Calu3 (cell line): ENCODE results near the gene UNKL. TPM values are rescaled to one million over a fixed set of nuclear protein-coding genes. Genes with fewer than 3 reads are reported as not detected.
"Not testable (repeated sequence)": the region's sequence is repeated elsewhere in the genome, so short reads cannot be mapped to it uniquely, and the experiment has no call there.

Experiments used
- BruUV-seq: library from RNA; stranded (reverse); fragments of 400-500 nt; replicated peaks from 2 replicates; lab custom pipeline; 2021; lab: Mats Ljungman, UMichigan
- CTCF ChIA-PET: fragments of 300-600 bp; sonication (Branson Sonifier 250); formaldehyde crosslinking; loops from one replicate; lab custom pipeline; 2022; ENCODE audit warnings: antibody characterized with exemption; lab: Charles Lee
- DNase-seq: peaks from one replicate; pipeline ENCODE4 v3.0.0; 2022
- H3K27ac Mint-ChIP-seq: one replicate; pipeline ENCODE4 v1.8.0; 2022; ENCODE audit warnings: mixed read lengths; ENCODE audit not compliant: unreplicated experiment
- H3K27me3 Mint-ChIP-seq: one replicate; pipeline ENCODE4 v1.8.0; 2022; ENCODE audit warnings: mixed read lengths; ENCODE audit not compliant: unreplicated experiment
- H3K36me3 Mint-ChIP-seq: one replicate; pipeline ENCODE4 v1.8.0; 2022; ENCODE audit warnings: mild to moderate bottlenecking, moderate library complexity, mixed read lengths; ENCODE audit not compliant: insufficient read depth, unreplicated experiment
- H3K4me1 Mint-ChIP-seq: one replicate; pipeline ENCODE4 v1.8.0; 2022; ENCODE audit warnings: mild to moderate bottlenecking, low read depth, mixed read lengths; ENCODE audit not compliant: unreplicated experiment
- H3K4me3 Mint-ChIP-seq: one replicate; pipeline ENCODE4 v1.8.0; 2022; ENCODE audit warnings: mild to moderate bottlenecking, low read depth, moderate library complexity, mixed read lengths; ENCODE audit not compliant: unreplicated experiment
- H3K9me3 Mint-ChIP-seq: one replicate; pipeline ENCODE4 v1.8.0; 2022; ENCODE audit warnings: low read depth, mixed read lengths; ENCODE audit not compliant: unreplicated experiment
- CTCF ChIP-seq: fragments of 200-600 bp; IDR thresholded peaks from one replicate; pipeline ENCODE4 v1.8.0; 2022; ENCODE audit warnings: antibody characterized with exemption; ENCODE audit not compliant: unreplicated experiment
- intact Hi-C: fragments of 100-400 bp; cut with micrococcal nuclease; formaldehyde crosslinking; loops from one replicate; pipeline ENCODE4 v1.10.0; 2022; ENCODE audit not compliant: unreplicated experiment
- total RNA-seq: library from RNA; stranded (reverse); gene quantifications from 2 replicates; pipeline ENCODE4 v1.2.3, GENCODE V29; 2022

Gene UNKL
- total RNA-seq, 1 experiment from 2014 or later: 35.5 TPM

GRCh38 chr16:1441391-1441829, 26.9 kb upstream of the UNKL start:
- Mint-ChIP-seq H3K4me3 (no peak overlapping the region), H3K27me3 (no peaks in the 10 kb centered on the region), H3K36me3 (peaks cover 17% of the 10 kb centered on the region), H3K9me3 (no peaks in the 10 kb centered on the region), H3K4me1 (no peaks in the 10 kb centered on the region), H3K27ac (no peak overlapping the region)
- CTCF ChIA-PET: interaction anchor here (0.6 kb wide), 1 partner anchor 71 kb away, joined by 7 read pairs; no protein-coding TSS in a partner anchor
- no TSS peak for BruUV-seq
- intact Hi-C loops: no loop called here
- DNase-seq: no peak
- no peak for TF ChIP-seq CTCF

GRCh38 chr16:1439699-1440074, 25.2 kb upstream of the UNKL start:
- intact Hi-C loops, H3K36me3 Mint-ChIP-seq, BruUV-seq, DNase-seq, H3K4me1 Mint-ChIP-seq, H3K9me3 Mint-ChIP-seq, H3K27ac Mint-ChIP-seq, H3K4me3 Mint-ChIP-seq, CTCF ChIA-PET, H3K27me3 Mint-ChIP-seq: not testable (repeated sequence)

DNA sequence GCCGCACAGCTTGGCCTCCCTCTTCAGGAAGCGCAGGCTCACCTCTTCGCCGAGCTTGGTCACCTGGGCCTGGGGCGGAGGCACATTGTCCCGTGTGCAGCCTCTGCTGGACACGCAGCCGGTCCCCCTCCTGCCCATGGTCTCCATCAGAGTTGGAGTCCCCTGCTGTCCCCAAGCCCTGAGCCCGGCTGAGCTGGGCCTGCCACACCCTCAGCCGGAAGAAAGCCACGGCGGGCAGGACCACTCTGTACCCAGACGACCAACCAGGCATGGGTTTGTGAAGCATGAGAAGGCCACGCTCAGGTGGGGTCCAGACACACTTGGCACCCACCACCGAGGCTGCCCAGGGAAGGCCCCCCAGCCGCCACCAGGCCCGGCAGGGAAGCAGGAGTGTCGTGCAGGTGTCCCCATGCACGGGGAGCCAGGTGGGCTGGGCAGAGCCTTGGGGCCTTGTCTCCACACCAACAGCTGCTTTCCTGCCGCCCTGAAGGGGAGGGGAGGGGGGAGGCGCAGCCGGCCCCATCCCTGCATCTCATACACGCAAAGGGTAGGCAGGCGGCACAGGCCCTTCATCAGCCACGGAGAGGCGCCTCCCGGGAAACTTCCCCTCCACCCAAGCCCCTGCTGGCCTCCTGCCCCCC, 24.7 kb upstream of the UNKL start:
- no peak overlapping the region for H3K27ac Mint-ChIP-seq
- no peak for TF ChIP-seq CTCF
- CTCF ChIA-PET: no interaction called here
- no TSS peak for BruUV-seq
- no peaks in the 10 kb centered on the region for H3K4me1 Mint-ChIP-seq
- no peaks in the 10 kb centered on the region for H3K9me3 Mint-ChIP-seq
- intact Hi-C loops: no loop called here
- H3K4me3 Mint-ChIP-seq: no peak overlapping the region
- DNase-seq: no peak
- H3K27me3 Mint-ChIP-seq: no peaks in the 10 kb centered on the region
- peaks cover 5% of the 10 kb centered on the region for H3K36me3 Mint-ChIP-seq

- CTCF ChIA-PET: interaction anchor here (0.5 to 1.2 kb wide), 3 partner anchors 10 to 582 kb away, joined by 3 to 4 read pairs (median 3); partner anchors contain the start of gene UQCC4
These were observed 23.9 kb upstream of the UNKL start for GRCh38 chr16:1438229-1439057.

More at GRCh38 chr16:1438229-1439057, 23.9 kb upstream of the UNKL start:
- Mint-ChIP-seq H3K9me3 (no peaks in the 10 kb centered on the region), H3K27ac (no peak overlapping the region), H3K4me3 (no peak overlapping the region), H3K4me1 (no peaks in the 10 kb centered on the region), H3K36me3 (peaks cover 5% of the 10 kb centered on the region), H3K27me3 (no peaks in the 10 kb centered on the region)
- no peak for DNase-seq
- intact Hi-C loops: no loop called here
- TF ChIP-seq CTCF: no peak
- BruUV-seq: no TSS peak
